OCI-LY1 (cell line): ENCODE data around the gene SLC12A3.
A peak's percentile ranks its signal among the peaks of the same experiment; 100 is the strongest.

Source experiments
- H2AFZ ChIP-seq: fragments of 200-600 bp; sonication (generic), shearing (Covaris generic); 2 replicates; pipeline ENCODE4 v1.6.0; 2014; ENCODE audit warnings: antibody characterized with exemption, mild to moderate bottlenecking, low read length
- H3F3A ChIP-seq: fragments of 200-600 bp; sonication (generic), shearing (Covaris generic); 2 replicates; pipeline ENCODE4 v1.6.0; 2014; ENCODE audit warnings: mild to moderate bottlenecking, antibody characterized with exemption, low read length, moderate library complexity; ENCODE audit not compliant: insufficient read depth
- H3K27ac ChIP-seq: fragments of 200-600 bp; sonication (generic); 2 replicates; pipeline ENCODE4 v1.5.1; 2014; ENCODE audit warnings: low read length, mixed run types, mild to moderate bottlenecking, low read depth; ENCODE audit not compliant: poor library complexity, severe bottlenecking
- H3K27me3 ChIP-seq: fragments of 200-600 bp; sonication (generic); 2 replicates; pipeline ENCODE4 v1.6.0; 2014; ENCODE audit warnings: antibody characterized with exemption, mild to moderate bottlenecking, low read length, moderate library complexity; ENCODE audit not compliant: insufficient read depth
- H3K36me3 ChIP-seq: fragments of 200-600 bp; sonication (generic); 2 replicates; pipeline ENCODE4 v1.6.1; 2014; ENCODE audit warnings: mild to moderate bottlenecking, antibody characterized with exemption, low read length, moderate library complexity, mixed read lengths; ENCODE audit not compliant: insufficient read depth
- H3K4me1 ChIP-seq: fragments of 200-600 bp; sonication (generic); 2 replicates; pipeline ENCODE4 v1.5.1; 2014; ENCODE audit warnings: mild to moderate bottlenecking, low read length, moderate library complexity; ENCODE audit not compliant: insufficient read depth, severe bottlenecking
- H3K4me2 ChIP-seq: fragments of 200-600 bp; sonication (generic), shearing (Covaris generic); 2 replicates; pipeline ENCODE4 v1.6.1; 2014; ENCODE audit warnings: low read length
- H3K4me3 ChIP-seq: fragments of 200-600 bp; sonication (generic); 2 replicates; pipeline ENCODE4 v1.5.1; 2014; ENCODE audit warnings: low read length, low read depth, mild to moderate bottlenecking, mixed read lengths; ENCODE audit not compliant: poor library complexity, severe bottlenecking
- H3K79me2 ChIP-seq: fragments of 200-600 bp; shearing (Covaris generic); 2 replicates; pipeline ENCODE4 v1.6.1; 2016; ENCODE audit warnings: mixed run types, low read length, mixed read lengths; ENCODE audit not compliant: insufficient read depth
- H3K9ac ChIP-seq: fragments of 200-600 bp; sonication (generic), shearing (Covaris generic); 2 replicates; pipeline ENCODE4 v1.6.1; 2014; ENCODE audit warnings: mild to moderate bottlenecking, low read length, mixed read lengths
- H3K9me2 ChIP-seq: fragments of 200-600 bp; sonication (generic), shearing (Covaris generic); 2 replicates; pipeline ENCODE4 v1.6.1; 2014; ENCODE audit warnings: low read depth, mild to moderate bottlenecking, low read length, mixed read lengths
- H3K9me3 ChIP-seq: fragments of 200-600 bp; shearing (Covaris generic); 2 replicates; pipeline ENCODE4 v1.6.1; 2014; ENCODE audit warnings: low read length, mixed read lengths
- H4K20me1 ChIP-seq: fragments of 200-600 bp; sonication (generic), shearing (Covaris generic); 2 replicates; pipeline ENCODE4 v1.6.0; 2016; ENCODE audit warnings: mild to moderate bottlenecking, low read length; ENCODE audit not compliant: insufficient read depth
- EZH2 ChIP-seq: fragments of 200-600 bp; sonication (generic), shearing (Covaris generic); IDR thresholded peaks from 2 replicates; pipeline ENCODE4 v1.8.0; 2017; ENCODE audit warnings: borderline replicate concordance, mixed run types, mild to moderate bottlenecking, antibody characterized with exemption, low read length, moderate library complexity, mixed read lengths
- TF ChIP-seq, protein P1 (sequence below): fragments of 200-600 bp; sonication (generic), shearing (Covaris generic); IDR thresholded peaks from 2 replicates; pipeline ENCODE4 v1.5.1; 2017; ENCODE audit warnings: mild to moderate bottlenecking, antibody characterized with exemption, low read length, moderate library complexity, mixed read lengths

Gene SLC12A3

DNA sequence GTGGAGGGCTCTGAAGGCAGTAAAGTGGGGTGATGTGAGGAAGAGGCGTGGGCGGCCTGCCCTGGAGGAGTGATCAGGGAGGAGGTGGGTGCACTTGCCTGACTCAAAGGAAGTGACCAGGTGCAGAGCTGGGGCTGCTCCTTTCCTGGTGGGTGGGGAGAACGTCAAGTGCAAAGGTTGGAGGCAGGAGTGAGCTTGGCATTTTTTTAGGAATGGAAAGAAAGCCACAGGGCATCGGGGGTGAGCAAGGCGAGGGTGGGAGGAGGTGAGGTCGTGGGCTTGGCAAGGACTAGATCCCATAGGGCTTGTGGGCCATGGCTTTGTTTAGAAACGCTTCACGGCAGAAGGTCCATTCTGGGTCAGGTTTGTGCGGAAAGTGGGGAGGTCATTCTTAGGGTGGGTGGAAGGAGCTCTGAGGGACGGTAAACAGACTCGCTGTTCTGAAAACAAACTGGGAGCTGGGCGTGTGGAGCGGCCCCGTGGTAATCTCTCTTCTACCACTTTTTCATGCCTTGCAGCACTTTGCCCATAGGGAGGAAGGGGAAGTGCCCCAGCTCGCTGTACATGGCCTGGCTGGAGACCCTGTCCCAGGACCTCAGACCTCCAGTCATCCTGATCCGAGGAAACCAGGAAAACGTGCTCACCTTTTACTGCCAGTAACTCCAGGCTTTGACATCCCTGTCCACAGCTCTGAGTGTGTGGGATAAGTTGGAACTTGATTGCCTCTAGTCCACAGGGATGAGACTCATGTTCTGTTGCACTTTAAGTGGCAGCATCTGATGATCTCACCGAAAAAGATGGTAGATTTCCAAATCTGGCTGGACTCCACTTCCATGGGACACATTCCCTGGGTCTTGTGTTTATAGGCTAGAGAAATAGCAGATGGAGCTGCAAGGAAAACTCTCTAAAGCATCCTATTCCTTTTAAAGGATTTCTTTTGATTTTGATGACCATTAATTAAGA lies 48.0 kb downstream of the SLC12A3 start:
- no peak for TF ChIP-seq EZH2
- TF ChIP-seq, protein P1, sequence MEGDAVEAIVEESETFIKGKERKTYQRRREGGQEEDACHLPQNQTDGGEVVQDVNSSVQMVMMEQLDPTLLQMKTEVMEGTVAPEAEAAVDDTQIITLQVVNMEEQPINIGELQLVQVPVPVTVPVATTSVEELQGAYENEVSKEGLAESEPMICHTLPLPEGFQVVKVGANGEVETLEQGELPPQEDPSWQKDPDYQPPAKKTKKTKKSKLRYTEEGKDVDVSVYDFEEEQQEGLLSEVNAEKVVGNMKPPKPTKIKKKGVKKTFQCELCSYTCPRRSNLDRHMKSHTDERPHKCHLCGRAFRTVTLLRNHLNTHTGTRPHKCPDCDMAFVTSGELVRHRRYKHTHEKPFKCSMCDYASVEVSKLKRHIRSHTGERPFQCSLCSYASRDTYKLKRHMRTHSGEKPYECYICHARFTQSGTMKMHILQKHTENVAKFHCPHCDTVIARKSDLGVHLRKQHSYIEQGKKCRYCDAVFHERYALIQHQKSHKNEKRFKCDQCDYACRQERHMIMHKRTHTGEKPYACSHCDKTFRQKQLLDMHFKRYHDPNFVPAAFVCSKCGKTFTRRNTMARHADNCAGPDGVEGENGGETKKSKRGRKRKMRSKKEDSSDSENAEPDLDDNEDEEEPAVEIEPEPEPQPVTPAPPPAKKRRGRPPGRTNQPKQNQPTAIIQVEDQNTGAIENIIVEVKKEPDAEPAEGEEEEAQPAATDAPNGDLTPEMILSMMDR = no peak
- Histone ChIP-seq H3K9me2 (no peaks in the 10 kb centered on the region), H3K9ac (no peak overlapping the region; the same call in 1 of the 2 replicates), H3K79me2 (no peaks in the 10 kb centered on the region), H3K27me3 (no peaks in the 10 kb centered on the region), H3K4me2 (peak overlapping the region; percentile 15; the same call in 1 of the 2 replicates), H3K27ac (no peak overlapping the region), H3K36me3 (no peaks in the 10 kb centered on the region), H3K4me3 (no peak overlapping the region), H3F3A (no peaks in the 10 kb centered on the region), H3K9me3 (no peaks in the 10 kb centered on the region), H3K4me1 (peaks cover 57% of the 10 kb centered on the region), H2AFZ (no peak overlapping the region), H4K20me1 (no peaks in the 10 kb centered on the region)

DNA sequence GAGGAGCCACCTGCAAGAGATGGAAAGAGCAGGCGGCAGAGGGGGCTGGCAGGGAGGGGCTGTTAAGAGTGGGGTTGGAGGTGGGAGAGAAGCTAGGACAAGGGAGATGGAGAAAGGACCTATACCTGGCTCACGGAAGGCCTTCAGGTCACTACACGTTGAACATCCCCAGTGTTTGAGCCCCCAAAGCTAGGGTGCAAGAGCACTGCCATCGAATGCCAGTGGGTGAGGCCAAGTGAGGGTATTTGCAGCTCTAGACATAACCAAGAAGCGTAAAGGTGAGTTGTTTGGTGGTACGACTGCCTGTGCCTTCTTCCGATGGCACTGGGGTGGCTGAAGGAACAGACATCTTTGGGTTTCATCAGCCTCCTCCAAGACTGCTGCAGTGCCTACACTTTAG lies 49.9 kb downstream of the SLC12A3 start:
- Histone ChIP-seq H3K27me3 (no peaks in the 10 kb centered on the region), H3K36me3 (no peaks in the 10 kb centered on the region), H3K9ac (no peak overlapping the region), H3K79me2 (no peaks in the 10 kb centered on the region), H4K20me1 (no peaks in the 10 kb centered on the region), H3K4me1 (peaks cover 63% of the 10 kb centered on the region), H3K9me3 (no peaks in the 10 kb centered on the region), H2AFZ (no peak overlapping the region), H3F3A (no peaks in the 10 kb centered on the region), H3K4me2 (no peak overlapping the region), H3K9me2 (no peaks in the 10 kb centered on the region), H3K27ac (no peak overlapping the region), H3K4me3 (no peak overlapping the region)
- TF ChIP-seq, protein P1 = no peak
- TF ChIP-seq EZH2 = no peak

DNA sequence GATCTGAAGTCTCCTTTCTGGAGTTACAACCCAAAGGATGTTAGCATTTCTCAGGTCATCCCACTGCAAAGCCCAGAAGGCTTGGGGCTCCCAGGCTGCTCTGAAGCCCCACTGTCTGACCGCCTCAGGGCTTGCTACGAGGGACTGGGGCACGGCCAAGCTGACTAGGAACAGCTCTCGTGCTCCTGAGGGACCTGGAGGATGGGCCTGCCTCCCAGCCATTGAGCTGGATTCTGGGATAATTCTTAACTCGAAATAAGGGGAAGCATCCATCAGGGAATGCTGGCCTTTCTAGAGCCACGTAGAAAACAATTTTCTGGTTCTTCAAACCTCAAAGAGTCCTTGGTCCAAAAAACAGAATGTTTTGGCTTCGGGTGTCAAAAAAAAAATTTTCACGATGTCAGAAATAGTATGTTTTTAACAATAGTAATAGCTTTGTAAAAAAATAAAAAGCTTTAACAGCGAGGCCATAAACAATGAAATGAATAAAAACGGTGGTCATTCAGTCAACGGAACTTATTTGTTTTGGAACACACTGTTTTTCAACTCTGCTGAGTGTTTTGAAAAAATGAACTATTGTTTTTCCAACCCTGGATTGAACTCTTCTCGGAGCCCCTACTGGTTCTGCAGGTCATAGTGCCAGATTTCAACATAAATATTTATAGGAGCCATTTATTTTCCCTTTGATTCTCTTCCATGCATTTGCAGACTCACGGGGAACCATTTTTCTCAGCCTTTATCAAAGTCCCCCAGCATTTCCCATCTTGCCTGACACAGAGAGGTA lies 50.5 kb downstream of the SLC12A3 start:
- TF ChIP-seq EZH2 = no peak
- TF ChIP-seq, protein P1 = no peak
- Histone ChIP-seq H3K4me1 (peaks cover 69% of the 10 kb centered on the region), H3K4me2 (no peak overlapping the region)

More for the DNA sequence above, 50.5 kb downstream of the SLC12A3 start:
- Histone ChIP-seq H2AFZ (no peak overlapping the region), H3K4me3 (no peak overlapping the region), H3K9me3 (no peaks in the 10 kb centered on the region), H4K20me1 (no peaks in the 10 kb centered on the region), H3K27me3 (no peaks in the 10 kb centered on the region), H3K9ac (no peak overlapping the region), H3K36me3 (no peaks in the 10 kb centered on the region), H3F3A (no peaks in the 10 kb centered on the region), H3K9me2 (no peaks in the 10 kb centered on the region), H3K27ac (no peak overlapping the region), H3K79me2 (no peaks in the 10 kb centered on the region)
